Measurements from ENCODE around the gene OLA1.

Gene OLA1

DNA sequence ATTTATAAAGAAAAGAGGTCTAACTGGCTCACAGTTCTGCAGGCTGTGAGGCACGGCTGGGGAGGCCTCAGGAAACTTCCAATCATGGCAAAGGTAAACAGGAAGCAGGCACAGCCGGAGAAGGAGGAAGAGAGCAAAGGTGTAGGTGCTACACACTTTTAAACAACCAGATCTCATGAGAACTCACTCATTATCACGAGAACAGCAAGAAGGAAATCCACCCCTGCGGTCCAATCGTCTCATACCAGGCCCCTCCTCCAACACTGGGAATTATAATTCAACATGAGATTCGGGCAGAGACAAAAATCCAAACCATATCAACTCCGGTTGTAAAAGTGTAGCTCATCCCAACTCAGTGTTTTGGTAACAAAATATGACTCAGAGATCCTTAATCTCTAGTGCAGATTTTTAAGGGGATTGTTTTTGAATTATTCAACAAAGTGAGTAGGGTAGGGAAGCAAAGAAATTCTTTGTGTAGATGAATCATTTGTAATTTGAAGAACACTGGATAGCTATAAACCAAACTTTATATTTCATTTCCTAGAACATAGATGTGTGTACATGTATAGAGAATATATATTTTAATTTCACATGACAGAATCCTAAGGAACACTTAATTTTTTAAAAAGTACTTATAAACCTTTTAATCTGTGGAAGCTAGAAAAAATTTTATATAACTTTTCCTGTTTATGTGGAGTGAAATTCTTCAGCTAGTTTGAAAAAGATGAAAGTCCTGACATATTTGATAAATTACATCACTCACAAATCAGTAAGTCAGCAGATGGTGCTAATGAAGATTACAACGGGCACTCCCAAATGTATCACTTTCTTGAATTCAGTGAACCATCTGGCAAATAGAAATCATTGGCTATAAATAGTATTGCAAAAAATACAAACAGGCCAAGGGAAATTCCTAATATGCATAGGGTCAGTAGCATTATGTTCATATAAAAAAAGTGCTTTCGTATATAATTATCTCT lies 130.1 kb downstream of the OLA1 start:
- DNase-seq = no peak

DNA sequence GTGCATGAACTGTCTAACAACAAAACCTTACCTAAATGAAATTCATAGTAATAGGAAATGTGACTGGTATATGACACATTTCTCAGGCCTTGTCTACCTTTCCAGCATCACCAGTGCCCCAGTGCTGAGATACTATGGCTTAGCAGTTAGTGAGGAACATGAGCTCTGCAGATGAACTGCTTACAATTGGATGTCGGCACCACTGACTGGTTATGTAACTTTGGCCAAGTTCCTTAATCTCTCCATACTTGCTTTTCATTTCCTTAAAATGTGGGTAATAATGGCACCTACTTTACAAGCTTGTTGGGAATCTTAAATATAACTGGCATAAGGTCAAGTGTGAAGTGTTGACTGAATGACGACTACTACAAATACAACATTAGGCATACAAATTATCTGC lies 136.3 kb downstream of the OLA1 start:
- no peak for DNase-seq

DNA sequence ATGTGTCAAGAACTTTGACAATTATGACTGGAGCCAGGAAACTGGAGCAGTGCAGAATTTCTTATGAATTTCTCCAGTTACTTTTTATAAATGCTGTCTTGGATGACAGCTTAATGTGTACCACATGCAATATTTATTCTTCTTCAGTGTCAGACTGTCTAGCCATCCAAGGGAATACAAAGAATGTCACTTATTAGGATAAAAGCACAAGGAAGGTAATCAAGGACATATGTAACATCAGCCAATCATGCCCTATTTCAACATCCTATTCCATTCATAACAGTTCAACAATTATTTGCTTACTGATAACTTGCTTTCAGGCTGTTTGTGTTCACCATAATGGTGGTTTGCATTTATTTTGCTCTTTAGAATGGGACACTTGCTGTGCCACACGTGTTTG lies 139.8 kb downstream of the OLA1 start:
- DNase-seq = no peak

DNA sequence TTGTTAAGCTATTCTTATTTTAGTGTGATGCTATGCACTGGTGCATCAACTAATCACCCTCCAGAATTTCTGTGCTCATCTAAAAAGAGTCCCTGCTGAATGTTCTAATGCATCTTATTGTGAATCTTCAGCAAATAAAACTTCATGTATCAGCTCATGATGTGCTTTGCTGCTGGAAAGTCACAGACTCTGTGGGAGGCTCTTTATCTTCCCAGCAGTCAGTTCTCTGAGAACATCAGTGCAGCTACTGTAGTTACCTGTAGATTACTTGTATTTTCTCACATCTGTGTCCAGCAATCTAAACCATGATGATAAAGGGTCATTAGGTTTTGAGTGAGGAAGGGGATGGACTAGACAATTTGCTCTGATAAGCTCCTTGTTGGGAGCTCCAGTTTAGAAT lies 141.6 kb downstream of the OLA1 start:
- no peak for DNase-seq

DNA sequence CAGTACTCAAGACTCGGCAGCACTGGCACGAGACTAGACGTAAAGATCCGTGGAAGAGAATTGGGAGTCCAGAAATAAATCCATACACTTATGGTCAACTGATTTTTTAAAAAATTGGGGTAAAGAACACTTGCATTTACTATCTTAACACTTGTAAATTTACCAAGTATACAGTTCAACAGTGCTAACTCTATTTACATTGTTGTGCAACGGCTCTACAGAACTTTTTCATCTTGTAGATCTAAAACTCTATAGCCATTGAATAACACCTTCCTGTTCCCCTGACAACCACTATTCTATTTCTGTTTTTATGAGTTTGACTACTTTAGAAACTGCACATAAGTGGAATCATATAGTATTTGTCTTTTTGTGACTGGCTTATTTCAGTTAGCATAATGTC lies 153.8 kb downstream of the OLA1 start:
- DNase-seq = no peak

DNA sequence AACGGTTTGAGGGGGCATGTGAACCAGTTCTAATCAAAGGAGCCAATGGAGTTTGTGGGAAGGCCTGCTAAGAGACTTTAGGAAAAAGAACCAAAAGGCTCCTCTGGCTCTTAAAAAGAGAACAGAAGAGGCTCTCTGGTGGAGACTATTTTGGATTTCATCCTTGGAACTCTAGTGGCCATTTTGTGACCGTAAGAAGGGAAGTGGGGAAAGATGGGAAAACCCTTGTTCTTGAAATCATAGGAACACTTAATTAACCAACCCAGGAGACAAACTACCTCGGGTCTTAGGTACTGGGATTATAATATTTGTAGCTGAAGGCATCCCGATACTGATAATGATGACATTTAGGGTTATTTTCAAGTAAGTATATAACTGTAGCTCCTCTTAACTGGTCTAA lies 157.9 kb downstream of the OLA1 start:
- no peak for DNase-seq

DNA sequence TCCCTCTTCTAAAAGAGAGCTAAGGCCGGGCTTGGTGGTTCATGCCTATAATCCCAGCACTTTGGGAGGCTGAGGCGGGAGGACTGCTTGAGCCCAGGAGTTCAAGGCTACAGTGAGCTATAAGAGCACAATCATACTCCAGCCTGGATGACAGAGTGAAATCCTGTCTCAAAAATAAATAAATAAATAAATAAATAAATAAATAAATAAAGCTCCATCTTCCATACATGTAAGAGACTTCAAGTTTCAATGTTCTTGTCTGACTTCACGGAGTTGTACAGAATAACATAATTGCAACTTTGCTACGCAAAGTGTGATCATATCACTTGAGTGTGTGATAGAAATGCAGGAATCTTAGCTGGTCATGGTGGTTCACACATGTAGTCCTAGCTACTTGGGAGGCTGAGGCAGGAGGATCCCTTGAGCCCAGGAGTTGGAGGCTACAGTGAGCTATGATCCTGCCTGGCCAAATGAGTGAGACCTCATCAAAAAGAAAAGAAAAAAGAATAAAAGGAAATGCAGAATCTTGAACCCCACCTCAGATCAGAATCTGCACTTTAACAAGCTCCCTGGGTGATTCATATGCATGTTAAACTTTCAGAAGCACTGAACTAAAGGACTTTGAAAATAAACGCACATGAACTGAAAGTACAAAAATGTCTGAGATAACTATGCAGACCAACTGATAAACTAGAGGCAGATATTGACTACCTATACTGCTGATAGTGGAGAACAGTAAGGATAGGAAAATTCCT lies 159.4 kb downstream of the OLA1 start:
- DNase-seq = no peak

DNA sequence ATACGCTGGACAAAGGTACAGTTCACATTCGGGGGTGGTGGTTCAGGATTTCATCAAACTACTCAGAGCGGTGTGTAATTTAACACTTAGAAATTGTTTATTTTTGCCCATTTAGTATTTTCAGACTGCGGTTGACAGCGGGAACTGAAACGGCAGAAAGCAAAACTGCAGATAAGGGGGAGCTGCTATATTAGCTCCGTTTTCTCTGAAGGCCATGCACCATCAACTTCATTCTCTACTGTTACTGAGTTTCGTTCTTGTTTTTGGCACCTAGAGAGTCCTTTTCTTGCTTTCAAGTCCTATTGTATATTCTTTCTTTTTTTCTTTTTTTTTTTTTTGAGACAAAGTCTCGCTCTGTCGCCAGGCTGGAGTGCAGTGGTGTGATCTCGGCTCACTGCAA lies 161.6 kb downstream of the OLA1 start:
- DNase-seq = no peak

DNA sequence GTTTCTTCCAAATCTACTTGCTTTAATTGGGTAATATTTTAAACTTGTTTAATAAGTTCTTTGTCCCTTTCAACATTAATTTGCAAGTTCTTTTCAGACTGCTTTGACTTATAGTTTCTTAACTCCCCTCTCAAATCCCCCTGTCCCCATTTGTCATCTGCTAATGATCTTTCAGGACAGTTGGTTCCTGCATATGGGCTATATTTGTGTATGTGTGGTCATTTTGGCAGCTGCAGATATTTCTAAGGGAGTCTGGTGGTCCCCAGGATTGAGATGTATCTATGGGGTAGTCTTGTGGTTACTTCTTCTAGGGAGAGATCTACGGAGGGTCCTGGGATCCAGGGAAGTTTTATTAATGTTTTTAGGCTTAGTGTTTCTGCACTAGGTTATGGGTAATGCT lies 162.6 kb downstream of the OLA1 start:
- no peak for DNase-seq

DNA sequence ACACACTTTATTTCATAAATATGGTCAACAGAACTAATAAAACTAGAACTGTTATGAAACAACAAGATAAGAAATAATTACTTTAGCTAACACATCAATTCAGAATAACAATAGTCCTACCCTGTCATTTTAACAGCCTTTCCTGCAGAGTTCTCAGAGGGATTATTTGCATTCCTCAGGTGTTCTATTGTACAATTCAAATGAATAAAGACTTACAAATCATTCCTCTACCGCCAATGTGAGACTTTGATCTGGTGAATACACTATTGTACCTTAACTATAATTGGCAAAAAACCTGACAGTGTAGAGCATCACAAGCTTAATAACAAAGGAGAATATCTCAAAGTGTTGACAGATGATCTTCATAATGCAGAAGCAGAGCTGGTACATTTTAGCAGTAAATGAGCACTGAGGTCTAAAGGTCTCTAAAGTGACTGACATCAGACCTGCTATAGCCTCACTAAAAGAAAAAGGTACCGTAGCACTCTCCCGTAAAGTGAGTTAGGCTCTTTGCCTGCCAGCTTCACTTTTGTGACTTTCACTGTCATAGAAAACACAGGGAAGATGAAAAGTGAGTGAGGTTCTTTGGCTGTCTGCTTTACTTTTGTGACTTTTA lies 164.4 kb downstream of the OLA1 start:
- DNase-seq = no peak

DNA sequence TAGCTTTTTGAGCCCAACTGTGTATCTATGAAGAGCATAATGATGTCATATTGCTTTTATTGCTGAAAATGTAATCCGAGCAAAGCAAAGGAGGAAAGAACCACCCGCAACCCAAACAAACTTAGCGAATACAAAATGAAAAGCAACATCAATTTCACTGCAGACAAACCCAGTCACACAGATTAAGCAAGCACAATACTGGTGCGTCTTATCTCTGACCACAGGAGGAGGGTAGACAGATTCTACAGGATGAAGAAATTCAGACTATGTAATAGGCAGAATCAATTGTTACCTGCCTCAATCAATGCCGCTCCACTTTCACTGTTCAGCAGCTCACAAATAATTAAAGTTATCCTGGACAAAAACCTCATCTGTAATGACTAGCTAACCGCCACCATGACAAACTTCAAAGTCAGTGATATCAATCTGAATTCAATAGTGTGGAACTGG lies 167.6 kb downstream of the OLA1 start:
- no peak for DNase-seq

DNA sequence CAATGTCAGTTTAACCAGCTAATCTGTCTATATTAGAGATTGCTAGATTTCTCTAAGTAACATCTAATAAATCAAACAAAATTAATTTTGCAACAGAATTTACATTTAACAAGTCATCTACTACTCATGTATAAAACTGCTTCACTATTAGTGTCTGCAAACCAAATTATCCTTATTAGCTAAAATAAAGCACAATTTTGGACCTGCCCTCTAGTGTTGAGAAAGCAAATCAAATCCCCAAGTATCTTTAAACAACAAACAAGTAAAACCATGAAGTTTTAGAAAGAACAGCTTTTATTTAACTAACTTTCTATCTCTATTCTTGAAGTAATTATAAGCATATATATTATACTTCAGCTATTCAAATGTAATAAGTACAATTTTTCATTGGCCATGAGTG lies 170.1 kb downstream of the OLA1 start:
- peak; percentile 8 for DNase-seq

DNA sequence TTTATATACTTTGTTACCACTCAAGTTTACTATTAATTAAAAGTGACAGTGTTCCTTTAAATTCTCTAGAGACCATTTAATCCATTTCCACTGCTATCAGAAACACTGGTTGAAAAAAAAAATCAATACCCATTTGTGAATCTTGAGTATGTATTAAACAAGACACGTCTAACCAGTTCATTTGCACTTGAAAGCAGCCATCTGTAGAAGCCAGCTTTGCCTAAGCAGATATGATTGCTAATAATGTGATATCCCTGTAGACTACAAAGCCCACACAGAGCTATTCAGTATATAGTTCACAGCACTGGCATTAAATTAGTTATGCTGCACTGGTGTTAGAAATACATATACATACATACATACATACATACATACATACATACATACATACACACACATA lies 171.4 kb downstream of the OLA1 start:
- peak; percentile 39 for DNase-seq

DNA sequence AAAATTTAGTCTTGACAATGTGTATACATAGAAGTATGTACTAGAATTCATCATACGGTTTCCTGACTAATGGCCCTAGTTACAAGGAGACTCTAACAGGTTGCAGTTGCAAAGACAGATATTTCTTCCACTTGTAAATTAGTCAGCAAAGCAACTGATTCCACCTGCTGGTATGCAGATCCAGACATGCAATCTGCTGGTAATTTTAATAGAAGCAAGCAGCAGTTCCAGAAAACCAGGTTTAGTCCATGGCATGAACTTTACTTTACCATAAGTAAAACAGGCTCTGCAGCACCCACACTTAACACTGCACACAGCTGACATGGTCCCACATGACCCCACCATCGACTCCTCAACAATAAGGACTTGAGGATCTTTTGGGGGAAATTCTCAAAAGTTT lies 172.3 kb downstream of the OLA1 start:
- no peak for DNase-seq

DNA sequence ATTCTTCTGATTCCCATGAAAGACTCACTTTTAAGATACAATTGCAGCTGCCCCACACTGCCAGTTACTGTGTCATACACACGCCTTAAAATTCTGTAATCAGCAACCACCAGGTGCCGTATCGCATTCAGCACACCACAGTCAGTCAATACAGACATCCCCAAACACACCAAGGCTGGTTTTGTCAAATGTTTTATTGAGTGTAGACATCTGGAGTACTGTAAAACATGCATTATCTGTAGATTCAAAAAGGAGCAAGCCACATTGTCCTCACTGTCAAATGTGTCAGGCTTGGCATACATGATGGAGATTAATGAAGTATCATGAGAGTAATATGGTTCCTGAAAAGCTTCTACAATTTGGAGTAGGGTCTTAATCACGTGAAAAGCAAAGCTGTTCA lies 173.5 kb downstream of the OLA1 start:
- no peak for DNase-seq

DNA sequence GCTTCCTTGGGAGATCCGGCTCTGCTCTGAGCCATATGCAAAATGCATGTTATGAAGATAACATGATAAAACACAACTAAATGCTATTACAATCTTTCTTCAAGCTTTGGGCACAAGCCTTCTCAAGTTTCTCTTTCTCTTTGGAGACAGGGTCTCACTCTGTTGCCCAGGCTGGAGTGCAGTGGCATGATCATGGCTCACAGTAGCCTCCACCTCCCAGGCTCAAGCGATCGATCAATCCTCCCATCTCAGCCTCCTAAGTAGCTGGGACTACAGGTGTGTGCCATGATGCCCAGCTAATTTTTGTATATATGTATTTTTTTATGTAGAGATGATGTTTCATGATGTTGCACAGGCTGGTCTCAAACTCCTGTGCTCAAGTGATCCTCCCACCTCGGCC lies 175.5 kb downstream of the OLA1 start:
- DNase-seq = no peak

DNA sequence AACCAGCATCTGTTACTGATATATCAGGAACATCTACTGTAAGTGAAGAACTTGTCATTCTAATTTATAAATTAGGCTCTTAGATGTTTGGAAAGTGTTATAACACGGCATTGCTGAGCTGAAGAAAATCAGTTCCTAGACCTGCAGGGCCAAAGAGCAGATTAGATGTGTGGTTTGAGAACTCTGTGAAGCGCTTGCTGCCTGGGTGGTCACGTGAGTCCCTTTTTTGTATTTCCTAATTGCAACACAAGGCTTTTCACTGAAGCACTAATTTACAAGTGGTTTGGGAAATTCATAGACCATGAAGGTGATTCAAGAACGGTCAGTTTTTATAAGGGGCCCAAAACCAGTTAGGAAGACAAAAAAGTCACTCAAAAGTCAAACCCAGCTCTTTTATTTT lies 176.3 kb downstream of the OLA1 start:
- DNase-seq = no peak

DNA sequence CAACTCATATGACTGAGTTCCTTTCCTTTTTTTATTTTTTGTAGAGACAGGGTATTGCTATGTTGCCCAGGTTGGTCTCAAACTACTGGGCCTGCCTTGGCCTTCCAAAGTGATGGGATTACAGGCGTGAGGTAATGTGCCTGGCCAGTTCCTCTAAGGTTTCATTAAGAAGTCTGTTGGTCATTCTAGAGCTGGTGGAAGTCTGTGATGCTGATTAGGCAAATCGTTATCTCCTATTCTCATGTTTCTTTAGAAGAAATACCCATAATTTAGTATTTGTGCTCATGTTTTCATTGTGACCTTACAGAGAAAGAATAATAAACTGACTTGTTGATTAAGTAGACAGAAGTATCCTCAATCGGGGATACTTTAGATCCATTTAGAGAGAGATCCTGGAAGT lies 177.0 kb downstream of the OLA1 start:
- DNase-seq = no peak

DNA sequence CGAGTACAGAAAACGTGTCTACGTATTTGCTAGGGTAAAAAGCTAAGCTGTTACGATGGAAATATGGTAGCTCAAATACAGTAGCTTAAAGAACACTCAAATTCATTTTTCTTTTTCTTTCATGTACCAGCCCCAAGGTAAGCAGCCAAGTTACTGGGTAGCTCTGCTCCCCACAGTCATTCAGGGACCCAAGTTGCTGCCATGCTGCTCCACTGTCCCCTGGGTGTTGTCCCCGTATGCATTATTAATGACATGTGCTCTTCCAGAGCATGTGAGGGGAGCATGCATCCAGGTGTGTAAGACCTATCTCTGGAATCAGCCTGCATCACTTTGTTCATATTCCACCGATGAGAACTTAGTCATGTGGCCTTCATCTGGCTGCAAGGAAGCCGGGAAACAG lies 178.1 kb downstream of the OLA1 start:
- DNase-seq = no peak

DNA sequence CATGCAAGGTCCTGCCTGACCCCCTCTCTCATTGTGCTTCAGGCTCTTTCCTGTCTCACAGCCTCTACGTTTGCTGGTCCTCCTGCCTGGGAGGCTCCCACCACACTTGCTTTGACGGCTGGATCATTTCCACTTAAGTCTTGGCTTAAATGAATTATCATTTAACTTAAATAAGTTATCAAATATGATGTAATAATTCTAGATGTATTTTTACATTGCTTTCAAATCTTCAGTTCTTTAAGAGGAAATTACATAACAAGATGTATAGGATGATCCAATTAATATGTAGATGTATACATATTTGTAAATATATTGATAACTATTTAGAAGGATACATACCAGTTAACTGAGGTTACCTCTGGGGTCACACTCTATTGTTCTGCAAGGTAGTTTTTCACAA lies 180.5 kb downstream of the OLA1 start:
- DNase-seq = no peak

DNA sequence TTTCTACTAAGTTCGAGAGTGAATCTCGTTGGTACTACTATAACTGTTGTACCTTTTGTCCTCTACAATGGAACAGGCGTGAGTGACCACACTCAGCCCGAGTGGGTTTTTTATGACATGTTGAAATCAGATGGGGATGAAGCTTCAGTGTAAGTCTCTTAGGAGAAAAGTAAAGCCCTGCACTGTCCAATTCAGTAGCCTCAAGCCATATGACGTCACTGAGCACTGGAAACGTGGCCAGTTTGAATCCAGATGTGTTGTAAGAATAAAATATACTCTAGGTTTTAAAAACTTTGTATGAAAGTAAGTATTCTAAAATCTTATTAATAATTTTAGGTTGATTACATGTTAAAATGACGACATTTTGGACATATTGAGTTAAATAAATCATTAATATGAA lies 181.5 kb downstream of the OLA1 start:
- no peak for DNase-seq

DNA sequence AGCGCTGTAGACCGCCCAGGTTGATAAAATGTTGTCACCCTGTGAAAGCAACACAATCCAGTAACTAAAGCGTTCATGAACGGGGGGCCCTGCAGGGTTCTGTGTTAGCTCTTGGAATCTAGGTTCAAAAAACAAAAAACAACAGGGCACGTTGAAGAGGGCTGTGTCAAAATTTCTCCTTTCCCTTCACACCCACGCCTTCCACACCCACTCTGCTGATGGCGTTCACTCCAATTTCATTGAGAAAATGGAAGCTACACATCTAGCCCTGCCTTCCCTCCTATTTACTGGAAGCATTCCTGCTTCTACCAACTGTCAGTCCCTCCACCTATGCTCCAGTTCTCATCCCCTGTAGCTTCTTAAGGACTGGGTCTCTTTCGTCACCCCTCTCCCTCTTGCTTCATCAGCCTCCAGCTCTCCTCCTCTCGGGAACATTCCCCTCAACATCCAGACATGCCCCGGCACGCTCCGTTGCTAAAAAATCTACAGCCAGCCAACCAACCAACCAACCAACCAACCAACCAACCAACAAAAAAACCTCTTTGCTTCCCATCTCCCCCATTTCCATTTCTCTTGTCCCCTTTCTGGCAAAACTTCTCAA lies 184.7 kb downstream of the OLA1 start:
- no peak for DNase-seq

DNA sequence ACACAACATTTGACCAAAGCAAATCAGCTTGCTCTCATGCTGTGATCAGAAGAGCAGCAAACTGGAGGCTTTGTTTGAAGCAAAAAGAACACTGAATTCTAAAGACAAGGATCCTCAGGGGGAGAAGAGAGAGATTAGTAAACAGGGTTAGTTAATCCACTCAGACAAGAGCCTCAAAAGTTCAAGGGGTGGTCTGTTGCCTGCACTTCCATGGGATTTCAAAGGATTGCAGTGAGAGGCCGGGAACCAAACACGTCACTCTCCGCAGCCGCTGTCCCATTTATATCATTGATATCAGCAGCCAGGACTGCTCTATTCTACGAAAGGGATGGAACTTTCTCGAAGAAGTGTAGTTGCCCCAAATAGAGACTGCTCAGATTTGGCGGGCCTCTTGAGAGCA lies 185.4 kb downstream of the OLA1 start:
- DNase-seq = no peak

DNA sequence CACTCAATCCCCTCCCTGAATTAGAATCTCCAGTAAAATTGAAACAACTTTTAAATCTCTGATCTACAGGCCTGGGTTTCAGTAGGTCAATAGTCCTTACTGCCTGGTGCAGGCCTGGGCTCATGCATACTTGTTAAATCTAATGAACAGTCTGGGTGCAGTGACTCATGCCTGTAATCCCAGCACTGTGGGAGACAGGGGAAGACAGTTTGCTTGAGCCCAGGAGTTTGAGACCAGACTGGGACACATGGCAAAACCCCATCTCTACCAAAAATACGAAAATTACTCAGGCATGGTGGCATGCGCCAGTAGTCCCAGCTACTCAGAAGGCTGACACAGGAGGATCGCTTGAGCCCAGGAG lies 188.5 kb downstream of the OLA1 start:
- DNase-seq = no peak

Measured in NCI-H748 treated with DMSO at 0.1 percent for 48 hours (cell line).